GM23248 (cell line): ENCODE results near the gene KRT73.

ENCODE experiments used
- EZH2 ChIP-seq: fragments of 200-600 bp; sonication (generic); IDR thresholded peaks from 2 replicates; pipeline ENCODE4 v1.6.1; 2018; ENCODE audit warnings: antibody characterized with exemption, mild to moderate bottlenecking; ENCODE audit not compliant: insufficient read depth, poor library complexity, severe bottlenecking
- EZH2phosphoT487 ChIP-seq: fragments of 200-600 bp; sonication (generic); IDR thresholded peaks from 2 replicates; pipeline ENCODE4 v1.6.1; 2018; ENCODE audit warnings: antibody characterized with exemption, moderate library complexity, mild to moderate bottlenecking, low read depth; ENCODE audit not compliant: insufficient read depth

DNA sequence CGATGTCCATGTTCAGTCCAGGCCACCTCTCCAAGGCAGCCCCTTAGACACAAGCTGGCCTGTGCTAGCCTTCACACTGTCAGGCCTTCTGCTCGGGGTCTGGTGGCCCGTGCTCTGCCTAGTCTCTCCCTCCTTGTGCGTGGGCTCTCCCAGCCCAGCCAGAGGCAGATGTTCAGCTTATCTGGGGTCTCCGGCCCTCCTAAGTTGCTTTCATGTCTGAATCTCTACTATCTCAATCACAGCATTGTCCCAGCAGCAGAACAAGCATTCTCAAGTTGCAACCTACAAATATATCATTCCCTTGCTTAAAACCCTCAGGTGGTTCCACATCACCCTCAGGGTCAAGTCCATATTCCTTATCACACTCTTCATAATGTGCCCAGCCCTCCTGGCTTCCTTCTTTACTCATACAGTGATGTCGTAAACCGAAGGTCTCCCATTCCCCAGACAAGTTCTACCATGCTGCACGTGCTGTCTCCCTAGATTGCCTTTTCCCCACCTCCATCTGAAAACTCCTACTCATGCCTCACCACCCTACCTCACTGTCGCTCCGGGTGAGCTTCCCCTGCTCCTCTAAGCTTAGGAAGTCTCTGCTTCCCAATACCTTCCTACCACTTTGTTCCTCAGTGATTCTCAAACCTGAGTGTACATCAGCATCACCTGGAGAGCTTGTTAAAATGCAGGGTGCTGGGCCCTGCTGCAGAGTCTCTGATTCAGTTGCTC is 1.5 kb downstream of the KRT73 start:
- TF ChIP-seq EZH2phosphoT487: no peak
- no peak for TF ChIP-seq EZH2
